SK-MEL-5 (cell line): ENCODE results near the gene CACNA1H. TPM values are rescaled to one million over a fixed set of nuclear protein-coding genes. Genes with fewer than 3 reads are reported as not detected.
"Not testable (repeated sequence)": the region's sequence is repeated elsewhere in the genome, so short reads cannot be mapped to it uniquely, and the experiment has no call there.

Source experiments
- DNase-seq: peaks from one replicate; pipeline ENCODE4 v3.0.0-alpha.2; 2016; ENCODE audit warnings: low read depth, low spot score
- in situ Hi-C: cut with HindIII; loops from 2 replicates; pipeline ENCODE4 v1.10.0; 2016; ENCODE audit warnings: low sequenced_read_pairs, high pct_unique_total_duplicates, low pct_unique_long_range_greater_than_20kb
- total RNA-seq: library from RNA; depleted of rRNA; stranded (reverse); fragments of >200 nt; shearing (Covaris generic); gene quantifications from 2 replicates; pipeline ENCODE4 v1.2.3, GENCODE V29; 2014

CACNA1H gene
- total RNA-seq, 1 experiment from 2014 or later: 17.6 TPM

GRCh38 chr16:1222553-1223354 lies 69.8 kb downstream of the CACNA1H start:
- DNase-seq: no peak
- in situ Hi-C loops: no loop called here

GRCh38 chr16:1223355-1224214 lies 70.7 kb downstream of the CACNA1H start:
- DNase-seq: no peak
- in situ Hi-C loops: no loop called here

- DNase-seq: no peak
- in situ Hi-C loops: no loop called here
Measured at GRCh38 chr16:1224558-1224957, 71.7 kb downstream of the CACNA1H start.

- DNase-seq: no peak
- in situ Hi-C loops: no loop called here
Measured at GRCh38 chr16:1225051-1225451, 72.1 kb downstream of the CACNA1H start, which contains the start of gene TPSG1. Gene TPSG1 (minus strand): TSS chr16:1225268. CDS start chr16:1225252, 16 bp downstream.

GRCh38 chr16:1225728-1226311 lies 72.9 kb downstream of the CACNA1H start:
- DNase-seq, in situ Hi-C loops: not testable (repeated sequence)

- in situ Hi-C loops, DNase-seq: not testable (repeated sequence)
Measured at GRCh38 chr16:1226692-1227091, 73.8 kb downstream of the CACNA1H start.

GRCh38 chr16:1228227-1228626 lies 75.3 kb downstream of the CACNA1H start:
- DNase-seq, in situ Hi-C loops: not testable (repeated sequence)

GRCh38 chr16:1229476-1229875 lies 76.6 kb downstream of the CACNA1H start:
- DNase-seq, in situ Hi-C loops: not testable (repeated sequence)

GRCh38 chr16:1230084-1230470 lies 77.2 kb downstream of the CACNA1H start, which contains the start of gene TPSB2:
Gene TPSB2 (minus strand): TSS chr16:1230184. CDS start chr16:1229951, 233 bp downstream.
- in situ Hi-C loops, DNase-seq: not testable (repeated sequence)

GRCh38 chr16:1230471-1231212 lies 77.7 kb downstream of the CACNA1H start:
- DNase-seq, in situ Hi-C loops: not testable (repeated sequence)

GRCh38 chr16:1231301-1231700 lies 78.4 kb downstream of the CACNA1H start:
- DNase-seq, in situ Hi-C loops: not testable (repeated sequence)

- in situ Hi-C loops: not testable (repeated sequence)
Measured at GRCh38 chr16:1232049-1232748, 79.3 kb downstream of the CACNA1H start.

GRCh38 chr16:1236659-1237058 lies 83.8 kb downstream of the CACNA1H start:
- in situ Hi-C loops, DNase-seq: not testable (repeated sequence)

More at GRCh38 chr16:1232049-1232748, 79.3 kb downstream of the CACNA1H start:
- DNase-seq: not testable (repeated sequence)

GRCh38 chr16:1237990-1238389 lies 85.1 kb downstream of the CACNA1H start:
- no peak for DNase-seq
- in situ Hi-C loops: no loop called here

- in situ Hi-C loops, DNase-seq: not testable (repeated sequence)
Measured at GRCh38 chr16:1238909-1239308, 86.0 kb downstream of the CACNA1H start.

- in situ Hi-C loops, DNase-seq: not testable (repeated sequence)
Measured at GRCh38 chr16:1239575-1239974, 86.7 kb downstream of the CACNA1H start.

GRCh38 chr16:1240436-1240835 lies 87.5 kb downstream of the CACNA1H start, which contains the start of gene TPSAB1:
Gene TPSAB1 (plus strand): TSS chr16:1240705. CDS start chr16:1240939, 234 bp downstream.
- DNase-seq, in situ Hi-C loops: not testable (repeated sequence)
